T-cell (primary cell): ENCODE data around the gene TFPI2. TPM values are rescaled to one million over a fixed set of nuclear protein-coding genes. Genes with fewer than 3 reads are reported as not detected.

Source experiments
- ATAC-seq, 4 experiments: fragments of 200-7000 bp in 3 of 4; fragments of 150-1000 bp in 1 of 4; cut with Tn5 transposase; replicated peaks in 1 of 4; 1 replicate in 3 of 4; 2 replicates in 1 of 4; pipeline ENCODE4 v1.10.0; 2021; ENCODE audit warnings: moderate library complexity in 3 of 4, mild to moderate bottlenecking in 2 of 4, moderate number of reproducible peaks in 1 of 4
- CTCF ChIA-PET, 2 donors: fragments of 300-600 bp; sonication (Branson Sonifier 250); formaldehyde crosslinking; loops; one replicate each; lab custom pipeline; 2022; ENCODE audit warnings: antibody characterized with exemption in 2 of 2; lab: Charles Lee
- POLR2A ChIA-PET, 2 donors: fragments of 300-600 bp; sonication (Branson Sonifier 250); formaldehyde crosslinking; loops; one replicate each; lab custom pipeline; 2022; ENCODE audit warnings: antibody characterized with exemption in 2 of 2; lab: Charles Lee
- DNase-seq, 35 experiments: peaks; one replicate each; pipeline versions ENCODE4 v3.0.0 to v3.0.0-alpha.2; 2013 to 2023
- H3K27ac ChIP-seq: one replicate; pipeline ENCODE4 v1.5.1; 2013; ENCODE audit warnings: low read length
- H3K27me3 ChIP-seq, 2 experiments: replicated peaks in 1 of 2; 1 replicate in 1 of 2; 2 replicates in 1 of 2; pipeline versions ENCODE4 v1.6.1 to v1.7.0; 2013; ENCODE audit warnings: low read length in 1 of 2, mixed read lengths in 1 of 2; ENCODE audit not compliant: control insufficient read depth in 2 of 2, insufficient read depth in 2 of 2; ENCODE audit errors: extremely low read depth in 1 of 2
- H3K36me3 ChIP-seq, 2 donors: 1 replicate in 1 of 2; 2 replicates in 1 of 2; pipeline versions ENCODE4 v1.6.1 to v1.7.0; 2013; ENCODE audit warnings: low read length in 1 of 2; ENCODE audit not compliant: control insufficient read depth in 2 of 2, insufficient read depth in 1 of 2; ENCODE audit errors: extremely low read depth in 1 of 2
- H3K4me1 ChIP-seq, 2 experiments: 1 replicate in 1 of 2; 2 replicates in 1 of 2; pipeline versions ENCODE4 v1.6.1 to v1.7.0; 2013; ENCODE audit warnings: low read length in 2 of 2, mixed read lengths in 1 of 2; ENCODE audit not compliant: insufficient read depth in 2 of 2, control insufficient read depth in 1 of 2; ENCODE audit errors: extremely low read depth in 1 of 2
- H3K4me3 ChIP-seq, 2 donors: 1 replicate in 1 of 2; 2 replicates in 1 of 2; pipeline versions ENCODE4 v1.5.1 to v1.7.0; 2013; ENCODE audit warnings: mild to moderate bottlenecking in 2 of 2, low read length in 1 of 2, moderate library complexity in 1 of 2; ENCODE audit not compliant: control insufficient read depth in 1 of 2; ENCODE audit errors: extremely low read depth in 1 of 2
- H3K9me3 ChIP-seq: 2 replicates; pipeline ENCODE4 v1.7.0; 2013
- H3K27ac Mint-ChIP-seq, 2 donors: one replicate each; pipeline ENCODE4 v1.8.0; 2020 to 2021; ENCODE audit warnings: mild to moderate bottlenecking in 2 of 2, mixed read lengths in 2 of 2
- H3K27me3 Mint-ChIP-seq, 2 donors: one replicate each; pipeline ENCODE4 v1.8.0; 2021 to 2022; ENCODE audit warnings: mixed read lengths in 2 of 2
- H3K36me3 Mint-ChIP-seq: one replicate; pipeline ENCODE4 v1.8.0; 2021; ENCODE audit warnings: mixed read lengths
- H3K4me1 Mint-ChIP-seq, 3 donors: one replicate each; pipeline ENCODE4 v1.8.0; 2020 to 2022; ENCODE audit warnings: mixed read lengths in 3 of 3, mild to moderate bottlenecking in 1 of 3
- H3K4me3 Mint-ChIP-seq, 3 donors: one replicate each; pipeline ENCODE4 v1.8.0; 2020 to 2022; ENCODE audit warnings: mild to moderate bottlenecking in 3 of 3, mixed read lengths in 3 of 3, moderate library complexity in 3 of 3
- H3K9me3 Mint-ChIP-seq, 3 donors: one replicate each; pipeline ENCODE4 v1.8.0; 2020 to 2022; ENCODE audit warnings: mixed read lengths in 3 of 3
- whole genome bisulfite sequencing: methylation state at CpG from one replicate; pipeline ENCODE4 v1.1.5; 2013; ENCODE audit warnings: missing lambda C conversion rate; ENCODE audit not compliant: insufficient coverage; 5-methylcytosine and 5-hydroxymethylcytosine counted together
- total RNA-seq, 35 experiments: library from RNA in 6 of 35; stranded (reverse) in 6 of 35; fragments of 120-200 nt in 1 of 35; gene quantifications; one replicate each; pipeline versions ENCODE4 v1.2.1 to v1.2.4 and lab custom pipeline; 2013 to 2026

TFPI2 gene, protein sequence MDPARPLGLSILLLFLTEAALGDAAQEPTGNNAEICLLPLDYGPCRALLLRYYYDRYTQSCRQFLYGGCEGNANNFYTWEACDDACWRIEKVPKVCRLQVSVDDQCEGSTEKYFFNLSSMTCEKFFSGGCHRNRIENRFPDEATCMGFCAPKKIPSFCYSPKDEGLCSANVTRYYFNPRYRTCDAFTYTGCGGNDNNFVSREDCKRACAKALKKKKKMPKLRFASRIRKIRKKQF
- under 1 TPM in 2 of 5 donors, not detected in 3; 0.23 to 0.51 TPM for total RNA-seq
- total RNA-seq (2013) = not detected
- total RNA-seq (lab: John Stamatoyannopoulos, UW) = 0 to 0.45 (median 0.07) reads per million in 29 experiments

DNA sequence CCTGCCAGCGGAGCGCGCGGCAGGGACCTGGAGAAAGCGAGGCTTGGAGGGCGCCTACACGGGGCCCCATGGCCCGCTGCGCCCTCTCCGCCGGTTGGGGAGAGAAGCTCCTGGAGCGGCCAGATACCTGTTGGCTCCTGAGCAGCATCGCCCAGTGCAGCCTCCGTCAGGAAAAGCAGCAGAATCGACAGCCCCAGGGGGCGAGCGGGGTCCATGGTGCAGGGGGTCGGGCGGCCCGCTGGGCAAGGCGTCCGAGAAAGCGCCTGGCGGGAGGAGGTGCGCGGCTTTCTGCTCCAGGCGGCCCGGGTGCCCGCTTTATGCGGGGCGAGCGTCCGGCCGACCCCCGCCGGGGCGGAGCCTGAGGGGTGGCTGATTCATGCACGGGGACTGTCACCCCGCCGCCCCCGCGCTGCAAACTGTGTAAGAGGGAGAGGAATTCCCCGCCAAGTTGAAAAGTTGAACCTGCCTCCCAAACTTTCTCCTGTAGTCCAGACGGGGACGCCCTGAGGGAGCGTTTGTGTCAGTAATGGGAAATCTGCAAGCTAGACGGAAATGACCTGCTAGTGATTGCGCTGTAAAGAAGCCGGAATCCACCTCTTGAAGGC lies at the start of gene TFPI2:
Gene TFPI2, minus strand, starts transcription at position 290 of the 605 bp plus-strand sequence. Its CDS starts 75 bp downstream, at position 215.
- ChIA-PET CTCF (no interaction called here), POLR2A (no interaction called here)
- 3% methylated on average over 41 of the region's 49 CpGs for WGBS
- no peak for DNase-seq
- Histone ChIP-seq H3K4me3 (peak within 1 kb of the TSS in 1 of 2 donors; percentile 69), H3K27ac (no peak within 1 kb of the TSS), H3K4me1 (peaks cover 5 to 10% of the 10 kb centered on the region in 2 experiments), H3K9me3 (no peaks in the 10 kb centered on the region), H3K36me3 (no peaks in the 10 kb centered on the region), H3K27me3 (peaks cover 2 to 19% of the 10 kb centered on the region in 2 experiments)
- peaks cover 47 to 51% of the 10 kb centered on the region in 2 donors for H3K27me3 Mint-ChIP-seq
- peak within 1 kb of the TSS in 2 of 3 donors; percentile 51 to 75 for H3K4me3 Mint-ChIP-seq
- H3K36me3 Mint-ChIP-seq = no peaks in the 10 kb centered on the region
- H3K27ac Mint-ChIP-seq = no peak within 1 kb of the TSS
- H3K9me3 Mint-ChIP-seq = no peaks in the 10 kb centered on the region
- peak in 1 of 4 experiments; percentile 17 for ATAC-seq
- H3K4me1 Mint-ChIP-seq = peaks cover 9 to 12% (median 10%) of the 10 kb centered on the region in 3 donors

DNA sequence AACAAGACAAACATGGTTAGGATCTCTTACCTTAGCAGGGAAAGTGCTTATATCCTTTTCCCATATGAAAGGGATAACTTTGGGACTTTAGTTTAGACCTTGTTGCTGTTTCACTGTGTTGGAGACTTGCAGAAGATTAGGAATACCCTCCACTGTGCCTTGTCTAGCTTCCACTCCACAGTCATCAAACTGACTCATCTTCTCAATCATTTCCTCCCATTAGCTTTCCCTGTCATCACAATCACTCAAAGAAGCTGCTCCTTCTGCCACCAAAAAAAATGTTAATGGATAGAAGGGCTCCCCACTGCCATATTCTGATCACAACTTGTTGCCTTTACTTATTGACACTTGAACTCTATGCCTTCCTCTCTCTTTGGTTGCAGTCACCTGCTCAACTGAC lies 47.7 kb upstream of the TFPI2 start:
- Histone ChIP-seq H3K27me3 (no peaks in the 10 kb centered on the region), H3K9me3 (no peaks in the 10 kb centered on the region), H3K4me1 (no peaks in the 10 kb centered on the region), H3K4me3 (no peak overlapping the region), H3K27ac (no peak overlapping the region), H3K36me3 (no peaks in the 10 kb centered on the region)
- Mint-ChIP-seq H3K27ac (no peak overlapping the region), H3K4me3 (no peak overlapping the region), H3K27me3 (peaks cover 5 to 7% of the 10 kb centered on the region in 2 donors), H3K36me3 (no peaks in the 10 kb centered on the region), H3K4me1 (no peaks in the 10 kb centered on the region), H3K9me3 (no peaks in the 10 kb centered on the region)
- ChIA-PET POLR2A (no interaction called here), CTCF (no interaction called here)
- DNase-seq (no peak), ATAC-seq (no peak)

DNA sequence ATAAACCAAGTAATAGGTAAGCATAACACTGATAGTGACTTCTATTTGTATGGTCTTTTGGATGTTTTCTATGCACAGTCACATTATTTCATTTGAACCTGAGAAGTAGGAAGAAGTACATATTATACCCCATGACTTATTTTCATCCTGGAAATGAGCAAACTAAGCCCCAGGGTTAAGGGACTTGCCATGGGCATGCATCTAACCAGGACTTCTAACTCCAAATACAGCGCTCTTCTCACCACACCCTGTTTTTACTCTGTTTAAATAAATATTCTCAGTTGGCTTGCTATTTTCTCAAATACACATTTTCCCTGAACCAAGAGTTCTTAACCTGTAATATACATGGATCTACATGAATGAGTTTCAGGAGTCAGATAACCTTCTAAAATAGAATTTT lies 47.3 kb upstream of the TFPI2 start:
- H3K4me1 Mint-ChIP-seq = no peaks in the 10 kb centered on the region
- no peak overlapping the region for H3K4me3 ChIP-seq
- DNase-seq (no peak), ATAC-seq (no peak)
- ChIA-PET POLR2A (no interaction called here), CTCF (no interaction called here)
- H3K4me1 ChIP-seq = no peaks in the 10 kb centered on the region
- H3K27me3 ChIP-seq = no peaks in the 10 kb centered on the region
- H3K9me3 Mint-ChIP-seq = no peaks in the 10 kb centered on the region
- no CpG with 5 or more reads among the region's 1 CpG for WGBS
- no peaks in the 10 kb centered on the region for H3K36me3 Mint-ChIP-seq
- no peak overlapping the region for H3K27ac ChIP-seq
- H3K9me3 ChIP-seq = no peaks in the 10 kb centered on the region
- peaks cover 3 to 7% of the 10 kb centered on the region in 2 donors for H3K27me3 Mint-ChIP-seq
- no peak overlapping the region for H3K4me3 Mint-ChIP-seq
- H3K27ac Mint-ChIP-seq = no peak overlapping the region
- H3K36me3 ChIP-seq = no peaks in the 10 kb centered on the region

DNA sequence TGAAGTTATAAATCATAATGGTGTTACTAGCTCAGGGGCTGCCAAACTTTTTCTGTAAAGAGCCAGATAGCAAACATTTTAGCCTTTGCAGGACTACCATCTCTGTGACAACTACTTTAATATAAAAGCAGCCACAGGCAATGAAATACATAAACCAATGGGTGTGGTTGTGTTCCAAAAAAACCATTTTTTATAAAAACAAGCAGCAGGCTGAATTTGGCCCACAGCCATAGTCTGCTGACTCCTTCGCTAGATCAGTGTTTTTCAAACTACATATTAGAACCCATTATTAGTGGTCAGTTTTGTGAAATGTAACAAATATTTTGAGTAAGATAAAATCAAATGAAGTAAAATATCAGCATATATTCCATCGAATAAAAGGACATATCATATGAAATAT lies 44.5 kb upstream of the TFPI2 start:
- H3K4me3 ChIP-seq = no peak overlapping the region
- no peak overlapping the region for H3K27ac Mint-ChIP-seq
- H3K36me3 ChIP-seq = no peaks in the 10 kb centered on the region
- WGBS = no CpG with 5 or more reads among the region's 2 CpGs
- H3K4me1 Mint-ChIP-seq = no peaks in the 10 kb centered on the region
- no peaks in the 10 kb centered on the region for H3K27me3 ChIP-seq
- no peak for DNase-seq
- ChIA-PET CTCF (no interaction called here), POLR2A (no interaction called here)
- no peaks in the 10 kb centered on the region for H3K9me3 Mint-ChIP-seq
- peaks cover 5 to 11% of the 10 kb centered on the region in 2 donors for H3K27me3 Mint-ChIP-seq
- H3K9me3 ChIP-seq = no peaks in the 10 kb centered on the region
- ATAC-seq = no peak
- no peaks in the 10 kb centered on the region for H3K4me1 ChIP-seq
- no peak overlapping the region for H3K27ac ChIP-seq
- H3K4me3 Mint-ChIP-seq = no peak overlapping the region
- no peaks in the 10 kb centered on the region for H3K36me3 Mint-ChIP-seq

DNA sequence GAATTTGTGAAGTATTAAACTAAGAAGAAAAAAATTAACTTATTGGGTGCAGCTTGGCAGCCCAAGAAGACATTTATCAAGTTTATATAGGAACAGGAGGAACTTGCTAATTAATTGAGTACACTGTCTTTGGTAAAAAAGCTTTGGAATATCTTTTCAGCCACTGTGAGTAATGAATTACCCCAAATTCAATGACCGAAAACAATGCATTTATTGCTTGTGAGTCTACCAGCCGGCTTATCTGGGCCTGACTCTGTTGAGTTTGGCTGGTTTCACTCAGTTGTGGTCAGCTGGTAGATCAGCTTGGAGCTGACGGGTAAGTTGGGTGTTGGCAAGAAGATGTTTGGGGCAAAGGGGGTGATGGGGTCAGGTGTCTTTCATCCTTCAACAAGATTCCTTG lies 42.6 kb upstream of the TFPI2 start:
- POLR2A ChIA-PET = interaction anchor here in 1 of 2 donors (0.6 kb wide), 1 partner anchor 70 kb away, joined by 3 read pairs; no protein-coding TSS in a partner anchor
- WGBS = no CpG with 5 or more reads among the region's 3 CpGs
- peaks cover 8 to 12% of the 10 kb centered on the region in 2 donors for H3K27me3 Mint-ChIP-seq

DNA sequence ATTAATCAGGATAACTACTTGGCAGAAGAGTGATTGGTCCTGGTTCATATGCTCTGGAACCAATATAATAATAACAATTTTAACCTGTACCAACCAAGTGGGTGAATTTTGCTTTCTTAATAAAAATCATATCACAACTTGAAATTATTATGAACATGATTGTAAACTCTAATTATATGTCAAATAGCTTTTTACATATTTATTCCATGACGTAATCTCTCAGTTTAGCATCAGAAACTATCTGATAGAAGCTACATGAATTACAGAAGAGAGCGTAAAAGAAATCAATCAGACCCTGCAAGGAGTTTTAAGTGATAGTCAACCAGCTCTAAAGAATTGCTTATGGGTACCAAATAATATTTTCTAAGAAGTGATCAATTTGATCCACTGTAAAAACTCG lies 41.1 kb upstream of the TFPI2 start:
- Histone ChIP-seq H3K27ac (no peak overlapping the region), H3K4me1 (no peaks in the 10 kb centered on the region), H3K36me3 (no peaks in the 10 kb centered on the region), H3K27me3 (no peaks in the 10 kb centered on the region), H3K4me3 (no peak overlapping the region), H3K9me3 (no peaks in the 10 kb centered on the region)
- CTCF ChIA-PET = no interaction called here
- H3K36me3 Mint-ChIP-seq = no peaks in the 10 kb centered on the region
- WGBS = no CpG with 5 or more reads among the region's 3 CpGs
- no peaks in the 10 kb centered on the region for H3K9me3 Mint-ChIP-seq
- no peak overlapping the region for H3K4me3 Mint-ChIP-seq
- no peaks in the 10 kb centered on the region for H3K4me1 Mint-ChIP-seq
- peaks cover 4 to 18% of the 10 kb centered on the region in 2 donors for H3K27me3 Mint-ChIP-seq
- POLR2A ChIA-PET = interaction anchor here in 1 of 2 donors (0.5 kb wide), 1 partner anchor 14 kb away, joined by 4 read pairs; no protein-coding TSS in a partner anchor
- ATAC-seq (no peak), DNase-seq (no peak)
- no peak overlapping the region for H3K27ac Mint-ChIP-seq

More for the DNA sequence above, 42.6 kb upstream of the TFPI2 start:
- no peaks in the 10 kb centered on the region for H3K36me3 ChIP-seq
- no peaks in the 10 kb centered on the region for H3K9me3 Mint-ChIP-seq
- no peaks in the 10 kb centered on the region for H3K9me3 ChIP-seq
- no peak overlapping the region for H3K27ac Mint-ChIP-seq
- DNase-seq (no peak), ATAC-seq (no peak)
- no peaks in the 10 kb centered on the region for H3K4me1 ChIP-seq
- H3K4me1 Mint-ChIP-seq = no peaks in the 10 kb centered on the region
- no peaks in the 10 kb centered on the region for H3K36me3 Mint-ChIP-seq
- no peak overlapping the region for H3K27ac ChIP-seq
- CTCF ChIA-PET = no interaction called here
- H3K4me3 Mint-ChIP-seq = no peak overlapping the region
- H3K4me3 ChIP-seq = no peak overlapping the region
- H3K27me3 ChIP-seq = no peaks in the 10 kb centered on the region
